ENCODE results near the gene LBR. TPM values are rescaled to one million over a fixed set of nuclear protein-coding genes. Genes with fewer than 3 reads are reported as not detected.

Gene LBR
- total RNA-seq, 1 experiment from 2014 or later, result 86.0 TPM

GRCh38 chr1:225462714-225463574, 35.1 kb upstream of the LBR start:
- DNase-seq (ENCODE audit: low spot score), result no peak
- Mint-ChIP-seq H3K4me1 (peaks cover 48% of the 10 kb centered on the region), H3K4me3 (no peak overlapping the region), H3K36me3 (no peaks in the 10 kb centered on the region), H3K27me3 (ENCODE audit: low read depth) (no peaks in the 10 kb centered on the region), H3K9me3 (no peaks in the 10 kb centered on the region), H3K27ac (no peak overlapping the region)
- ChIA-PET POLR2A (no interaction called here), CTCF (interaction anchor here (3.2 to 3.3 kb wide), 3 partner anchors 12 to 18 kb away, joined by 14 to 25 read pairs (median 25); no protein-coding TSS in a partner anchor)
- no peak for TF ChIP-seq MXD4 (CRISPR knock-in tag; IDR thresholded peaks at IDR 0.05; ENCODE audit: borderline replicate concordance)
- TF ChIP-seq ZNF425 (CRISPR knock-in tag; conservative IDR thresholded peaks at IDR 0.05), result no peak
- TF ChIP-seq E2F1 (CRISPR knock-in tag; IDR thresholded peaks at IDR 0.05), result no peak
- no peak for TF ChIP-seq NR3C1 (CRISPR knock-in tag; conservative IDR thresholded peaks at IDR 0.05; ENCODE audit: low read depth)
- TF ChIP-seq ZNF416 (CRISPR knock-in tag; IDR thresholded peaks at IDR 0.05), result no peak
- TF ChIP-seq ZNF532 (CRISPR knock-in tag; IDR thresholded peaks at IDR 0.05; ENCODE audit: borderline replicate concordance), result no peak
- no peak for TF ChIP-seq ZMAT4 (CRISPR knock-in tag; IDR thresholded peaks at IDR 0.05)
- TF ChIP-seq SMAD4 (CRISPR knock-in tag; IDR thresholded peaks at IDR 0.05), result no peak
- no peak for TF ChIP-seq ZNF317 (CRISPR knock-in tag; IDR thresholded peaks at IDR 0.05; ENCODE audit: borderline replicate concordance, low read depth)
- no peak for TF ChIP-seq ATF1 (CRISPR knock-in tag; IDR thresholded peaks at IDR 0.05)
- no peak for TF ChIP-seq CBFB (CRISPR knock-in tag; IDR thresholded peaks at IDR 0.05; ENCODE audit: low read depth)
- TF ChIP-seq ARID4B (CRISPR knock-in tag; IDR thresholded peaks at IDR 0.05; ENCODE audit: borderline replicate concordance), result no peak
- TF ChIP-seq CREB1 (CRISPR knock-in tag; IDR thresholded peaks at IDR 0.05), result no peak
- TF ChIP-seq TP53 (CRISPR knock-in tag; IDR thresholded peaks at IDR 0.05), result no peak
- peak; percentile 29 for ATAC-seq

All from WTC11 (cell line).